ENCODE data around the gene FAM180A.

DNA sequence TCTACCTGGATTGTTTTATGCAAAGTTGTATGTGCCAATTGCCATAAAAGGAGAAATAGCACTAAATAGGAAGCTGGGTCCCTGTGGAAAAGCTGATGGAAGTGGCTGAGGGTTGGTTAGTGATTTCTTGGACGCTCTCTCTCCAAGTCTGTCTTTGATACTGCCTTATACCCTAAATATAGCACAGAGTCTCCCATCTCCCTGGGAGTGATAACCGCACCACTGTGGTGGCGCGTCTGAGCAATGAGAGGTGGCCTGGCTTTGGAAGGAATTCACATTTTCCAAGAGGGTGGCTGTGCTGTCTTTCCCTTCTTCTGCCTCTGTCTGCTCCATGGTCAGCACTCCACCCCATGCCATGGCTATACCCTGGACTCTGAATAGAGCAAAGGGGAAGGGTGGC, 55.1 kb downstream of the FAM180A start:
- TF ChIP-seq EP300 (IDR thresholded peaks at IDR 0.05) = no peak
- TF ChIP-seq, protein P1, sequence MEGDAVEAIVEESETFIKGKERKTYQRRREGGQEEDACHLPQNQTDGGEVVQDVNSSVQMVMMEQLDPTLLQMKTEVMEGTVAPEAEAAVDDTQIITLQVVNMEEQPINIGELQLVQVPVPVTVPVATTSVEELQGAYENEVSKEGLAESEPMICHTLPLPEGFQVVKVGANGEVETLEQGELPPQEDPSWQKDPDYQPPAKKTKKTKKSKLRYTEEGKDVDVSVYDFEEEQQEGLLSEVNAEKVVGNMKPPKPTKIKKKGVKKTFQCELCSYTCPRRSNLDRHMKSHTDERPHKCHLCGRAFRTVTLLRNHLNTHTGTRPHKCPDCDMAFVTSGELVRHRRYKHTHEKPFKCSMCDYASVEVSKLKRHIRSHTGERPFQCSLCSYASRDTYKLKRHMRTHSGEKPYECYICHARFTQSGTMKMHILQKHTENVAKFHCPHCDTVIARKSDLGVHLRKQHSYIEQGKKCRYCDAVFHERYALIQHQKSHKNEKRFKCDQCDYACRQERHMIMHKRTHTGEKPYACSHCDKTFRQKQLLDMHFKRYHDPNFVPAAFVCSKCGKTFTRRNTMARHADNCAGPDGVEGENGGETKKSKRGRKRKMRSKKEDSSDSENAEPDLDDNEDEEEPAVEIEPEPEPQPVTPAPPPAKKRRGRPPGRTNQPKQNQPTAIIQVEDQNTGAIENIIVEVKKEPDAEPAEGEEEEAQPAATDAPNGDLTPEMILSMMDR (IDR thresholded peaks at IDR 0.05) = no peak

All from stomach (tissue), 4 donors.